Stimulated activated CD4-positive, alpha-beta T cell treated with anti-CD3 and anti-CD28 coated beads, Interleukin-4, amount 100 ng/mL, for 4 hours (primary cell): Measurements from ENCODE around the gene ZC3H15.
"Not testable (repeated sequence)": the region's sequence is repeated elsewhere in the genome, so short reads cannot be mapped to it uniquely, and the experiment has no call there.

Experiments used
- DNase-seq, 2 experiments: peaks; one replicate each; pipeline ENCODE4 v3.0.0-alpha.2; 2020

ZC3H15 gene

GRCh38 chr2:186485871-186486650, at the start of gene ZC3H15:
TSS of gene ZC3H15 (plus strand) at chr2:186486260. CDS start at chr2:186486383, 123 bp downstream.
- DNase-seq = peak; percentile 93 to 97

DNA sequence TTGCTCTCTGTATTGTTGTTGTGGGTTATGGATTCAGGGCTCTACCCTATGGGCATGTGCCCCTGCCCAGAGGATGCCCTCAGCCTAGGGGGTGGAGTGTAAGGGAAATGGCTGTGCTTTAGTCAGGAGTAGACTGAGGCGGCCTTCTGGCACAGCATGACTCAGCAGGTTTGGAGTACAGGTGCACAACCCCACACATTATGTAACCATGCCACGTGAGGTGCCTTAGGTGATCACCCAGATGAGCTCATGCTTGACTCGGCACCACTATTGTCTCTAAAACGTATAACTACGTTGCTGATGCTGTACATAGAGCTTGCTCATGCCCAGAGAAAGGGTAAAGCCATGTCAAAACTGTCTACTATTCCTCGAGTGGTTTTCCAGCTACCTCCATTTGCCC, 48.3 kb upstream of the ZC3H15 start:
- no peak for DNase-seq

DNA sequence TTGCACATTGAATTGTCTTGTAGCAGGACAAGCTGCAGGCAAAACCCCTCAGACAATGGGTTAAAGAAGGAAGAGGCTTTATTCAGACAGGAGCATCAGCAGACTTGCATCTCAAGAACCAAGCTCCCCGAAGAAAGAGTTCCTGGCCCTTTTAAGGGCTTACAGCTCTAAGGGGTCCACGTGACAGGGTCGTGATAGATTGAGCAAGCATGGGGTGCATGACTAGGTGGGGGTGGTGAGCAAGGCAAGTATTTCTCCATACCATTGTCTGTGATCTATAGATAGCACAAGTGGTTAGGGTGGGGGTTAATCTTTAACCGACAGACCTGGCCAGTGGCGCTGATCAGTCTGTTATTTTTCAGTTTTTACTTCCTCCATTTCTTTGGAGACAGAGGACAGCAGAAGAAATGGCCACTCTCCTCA, 46.4 kb upstream of the ZC3H15 start:
- not testable (repeated sequence) for DNase-seq

GRCh38 chr2:186440506-186440905, 45.6 kb upstream of the ZC3H15 start:
- no peak for DNase-seq

- no peak for DNase-seq
These were observed 43.2 kb upstream of the ZC3H15 start for GRCh38 chr2:186442885-186443284.

DNA sequence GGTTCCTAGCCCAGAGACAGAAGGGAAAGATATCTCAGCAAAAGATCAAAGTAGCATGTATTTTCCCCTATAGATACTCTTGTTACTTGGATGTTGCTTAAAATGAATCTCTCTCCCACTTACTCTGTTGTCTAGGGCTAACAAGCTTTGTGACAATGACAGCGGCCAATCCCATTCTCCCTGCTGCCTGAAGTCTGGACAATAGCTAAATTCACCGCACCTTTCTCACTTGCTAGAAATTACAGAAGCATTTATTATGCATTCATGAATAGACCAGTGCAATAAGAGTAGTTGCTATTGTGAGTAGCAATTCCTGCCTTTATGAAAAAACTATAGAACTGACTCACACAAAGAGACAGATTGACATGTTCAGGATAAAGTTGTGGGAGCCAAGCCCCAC, 42.2 kb upstream of the ZC3H15 start:
- DNase-seq = no peak

DNA sequence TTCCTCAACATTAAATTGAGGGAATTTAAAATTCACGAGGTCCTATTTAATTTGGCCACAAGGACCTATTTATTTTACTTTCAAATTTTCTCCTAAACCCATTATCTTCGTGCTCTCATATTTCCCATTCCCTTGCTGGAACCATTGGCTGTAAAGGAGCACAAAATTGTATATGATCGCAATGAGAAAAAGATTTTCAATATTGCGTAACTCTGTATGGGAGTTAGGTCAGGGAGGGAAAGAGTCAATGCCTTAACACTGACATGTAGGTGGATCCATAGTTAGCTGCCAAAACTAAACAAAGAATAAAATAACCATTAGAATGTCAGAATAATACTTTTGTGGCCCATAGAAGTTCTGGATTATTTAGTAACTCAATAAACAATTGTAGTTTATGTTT, 40.6 kb upstream of the ZC3H15 start:
- DNase-seq = no peak

DNA sequence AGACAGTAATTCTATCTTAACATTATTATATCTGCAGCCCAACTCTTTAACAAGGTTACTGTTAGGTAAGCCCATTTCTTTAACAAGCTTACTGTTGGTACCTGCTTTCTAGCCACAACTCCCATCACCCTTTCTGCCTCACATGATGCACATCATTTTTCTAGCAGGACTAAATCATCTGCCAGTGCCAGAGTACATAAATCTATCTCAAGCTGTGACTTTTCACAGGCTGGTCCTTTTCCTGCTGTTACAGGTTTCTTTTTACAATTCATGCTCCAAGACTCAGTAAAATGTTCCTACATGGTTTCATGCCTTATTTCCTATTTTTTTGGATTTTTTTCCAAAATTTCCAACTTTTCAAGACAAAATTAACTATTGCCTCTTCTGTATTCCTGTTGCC, 30.4 kb upstream of the ZC3H15 start:
- DNase-seq = no peak

DNA sequence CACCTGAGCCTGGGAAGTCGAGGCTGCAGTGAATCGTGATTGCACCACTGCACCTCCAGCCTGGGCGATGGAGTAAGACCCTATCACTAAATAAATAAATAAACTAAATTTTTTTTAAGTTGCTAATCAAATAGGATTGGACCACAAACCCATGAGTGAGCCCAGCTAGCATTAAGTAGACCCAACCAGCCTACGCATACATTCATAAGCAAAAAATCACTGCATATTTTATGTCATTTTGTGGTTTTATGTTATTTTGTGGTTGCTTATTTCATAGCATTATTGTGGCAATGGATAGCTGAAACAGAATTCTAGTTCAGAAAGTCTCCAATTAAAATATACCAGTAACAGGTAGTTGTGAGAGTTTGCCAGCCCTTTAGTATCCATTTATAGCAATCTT, 29.1 kb upstream of the ZC3H15 start:
- no peak for DNase-seq

GRCh38 chr2:186457908-186458307, 28.2 kb upstream of the ZC3H15 start:
- DNase-seq = no peak

GRCh38 chr2:186459009-186459408, 27.1 kb upstream of the ZC3H15 start:
- DNase-seq = no peak

DNA sequence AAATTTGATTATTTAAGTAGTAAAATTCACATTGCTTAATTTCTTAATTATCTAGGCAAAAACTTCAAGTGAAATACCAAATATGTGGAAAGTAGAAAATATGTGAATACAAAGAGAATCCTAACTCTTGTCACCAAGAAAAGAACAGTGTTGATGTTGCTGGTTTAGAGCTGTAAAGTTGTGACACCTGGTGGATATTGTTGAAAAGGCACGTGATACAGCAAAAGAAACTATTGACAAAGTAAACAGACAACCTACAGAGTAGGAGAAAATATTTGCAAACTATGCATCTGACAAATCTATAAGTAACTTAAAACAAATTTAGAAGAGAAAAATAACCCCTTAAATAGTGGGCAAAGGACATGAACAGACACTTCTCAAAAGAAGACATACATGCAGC, 25.6 kb upstream of the ZC3H15 start:
- no peak for DNase-seq

DNA sequence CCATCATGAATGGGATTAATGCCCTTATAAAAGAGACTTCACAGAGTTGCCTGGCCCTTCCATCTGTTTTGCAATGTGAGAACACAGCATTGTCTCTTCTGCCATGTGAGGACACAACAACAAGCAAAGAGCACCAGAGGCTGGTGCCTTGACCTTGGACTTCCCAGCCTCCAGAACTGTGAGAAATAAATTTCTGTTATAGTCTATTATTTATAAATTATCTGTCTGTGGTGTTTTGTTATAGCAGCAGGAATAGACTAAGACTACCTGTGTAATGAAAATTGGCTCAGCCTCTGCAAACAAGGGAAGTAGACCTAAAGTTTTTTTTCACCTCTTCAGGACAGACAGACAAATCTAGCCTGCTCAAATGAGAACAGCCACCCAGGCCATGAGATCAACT, 19.3 kb upstream of the ZC3H15 start:
- no peak for DNase-seq

DNA sequence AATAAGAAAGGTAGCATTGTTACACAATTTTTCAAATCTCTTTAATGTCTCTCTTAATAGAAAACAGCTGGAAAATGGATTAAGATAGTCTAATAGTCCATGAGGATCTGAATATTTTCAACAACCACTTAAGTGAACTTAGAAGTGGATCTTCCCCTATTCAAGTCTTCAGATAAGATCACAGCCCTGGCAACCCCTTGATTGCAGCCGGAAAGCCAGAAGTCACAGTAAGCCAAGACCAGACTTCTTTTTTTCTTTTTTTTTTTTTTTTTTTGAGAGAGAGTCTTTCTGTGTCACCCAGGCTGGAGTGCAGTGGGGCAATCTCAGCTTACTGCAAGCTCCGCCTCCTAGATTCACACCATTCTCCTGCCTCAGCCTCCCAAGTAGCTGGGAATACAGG, 18.6 kb upstream of the ZC3H15 start:
- no peak for DNase-seq

- not testable (repeated sequence) for DNase-seq
These were observed 13.2 kb upstream of the ZC3H15 start for GRCh38 chr2:186472722-186473493.

DNA sequence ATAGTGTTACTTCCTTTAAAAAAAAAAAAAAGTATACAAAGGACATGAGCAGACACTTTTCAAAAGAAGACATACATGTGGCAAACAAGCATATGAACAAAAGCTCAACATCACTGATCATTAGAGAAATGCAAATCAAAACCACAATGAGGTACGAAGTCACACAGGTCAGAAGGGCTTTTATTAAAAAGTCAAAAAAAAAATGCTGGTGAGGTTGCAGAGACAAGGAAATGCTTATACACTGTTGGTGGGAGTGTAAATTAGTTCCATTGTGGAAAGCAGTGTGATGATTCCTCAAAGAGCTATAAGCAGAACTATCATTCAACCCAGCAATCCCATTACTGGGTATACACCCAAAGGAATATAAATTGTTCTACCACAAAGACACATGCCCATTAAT, 11.8 kb upstream of the ZC3H15 start:
- DNase-seq = not testable (repeated sequence)

DNA sequence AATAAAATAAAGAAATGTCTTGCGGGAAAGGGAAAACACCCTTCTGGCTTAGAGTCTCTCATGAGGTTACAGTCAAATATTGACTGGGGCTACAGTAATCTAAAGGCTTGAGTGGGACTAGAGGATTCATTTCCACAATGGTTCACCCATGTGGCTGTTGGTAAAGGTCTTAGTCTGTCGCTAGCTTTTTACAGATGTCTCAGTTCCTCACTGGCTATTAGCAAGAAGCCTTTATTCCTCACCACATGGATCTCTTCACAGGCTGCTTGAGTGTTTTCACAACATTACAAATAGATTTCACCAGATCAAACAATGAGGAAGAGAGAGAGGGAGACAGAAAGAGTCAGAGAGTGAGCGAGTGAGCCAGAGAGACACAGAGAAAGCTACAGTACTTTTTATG, 8.3 kb upstream of the ZC3H15 start:
- DNase-seq = no peak

GRCh38 chr2:186480991-186481390, 5.1 kb upstream of the ZC3H15 start:
- DNase-seq = no peak

DNA sequence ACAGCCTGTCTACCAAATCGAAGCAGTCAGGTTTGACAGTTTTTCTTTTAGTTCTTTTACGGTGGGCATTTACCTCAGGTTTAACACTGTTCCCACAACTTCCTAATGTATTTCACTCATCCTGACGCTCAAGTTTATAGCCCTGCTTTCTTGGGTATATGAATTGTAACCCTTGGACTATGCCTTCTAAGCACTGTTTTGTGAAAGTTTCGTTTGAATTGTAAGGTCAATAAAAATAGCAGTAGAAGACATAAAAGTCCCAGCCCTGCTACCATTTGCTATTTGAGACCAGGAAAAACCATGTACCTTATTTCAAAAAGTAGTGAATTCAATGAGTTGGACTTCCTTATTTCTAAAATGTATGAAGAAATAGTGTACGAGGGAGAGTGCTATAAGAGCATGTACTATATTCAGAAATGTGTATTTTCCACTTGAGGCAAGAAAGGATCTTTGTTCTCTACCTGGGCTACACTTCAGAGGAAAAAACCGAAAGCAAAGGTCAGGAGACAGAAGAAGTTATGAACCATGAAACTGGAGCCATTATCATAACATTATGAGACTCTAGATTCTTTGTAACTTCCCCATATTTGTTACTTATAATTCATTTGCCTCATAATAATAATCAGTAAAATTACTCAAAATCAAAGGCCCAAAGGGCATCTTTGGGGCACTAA, 1.9 kb upstream of the ZC3H15 start:
- DNase-seq = no peak

DNA sequence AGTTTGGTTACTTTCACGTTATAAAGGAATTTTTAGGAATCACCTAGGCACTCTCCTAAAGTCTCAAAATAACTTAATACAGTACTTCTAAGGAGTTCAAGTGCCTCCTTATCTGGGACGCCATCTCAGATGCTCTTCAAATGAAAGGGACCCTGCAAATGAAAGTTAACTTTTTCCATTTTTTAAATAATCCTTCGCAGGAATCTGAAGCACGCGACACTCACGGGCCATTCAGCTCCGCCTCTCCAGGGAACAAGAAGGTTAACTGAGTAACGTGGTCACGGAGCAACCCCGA, 537 bp upstream of the ZC3H15 start:
- DNase-seq = no peak

GRCh38 chr2:186486651-186487647, 889 bp downstream of the ZC3H15 start:
- DNase-seq = no peak

- no peak for DNase-seq
These were observed 7.6 kb downstream of the ZC3H15 start for GRCh38 chr2:186493564-186494085.
